HepG2 (cell line): Measurements from ENCODE around the gene CLRN2. TPM values are rescaled to one million over a fixed set of nuclear protein-coding genes. Genes with fewer than 3 reads are reported as not detected.
A peak's percentile ranks its signal among the peaks of the same experiment; 100 is the strongest.

Experiments used
- ATF7-NPFF ChIP-seq: sonication (generic); formaldehyde crosslinking; IDR thresholded peaks from 2 replicates; pipeline ENCODE4 v1.8.1; 2023; ENCODE audit warnings: mild to moderate bottlenecking, low read depth, missing genetic modification reagents, moderate library complexity
- GATAD2A ChIP-seq: IDR thresholded peaks from 2 replicates; pipeline ENCODE4 v1.6.1; 2016
- IRF2 ChIP-seq: IDR thresholded peaks from 2 replicates; pipeline ENCODE4 v1.6.1; 2018; ENCODE audit warnings: missing genetic modification reagents, missing compliant biosample characterization
- KDM4B ChIP-seq: sonication (generic); formaldehyde crosslinking; IDR thresholded peaks from 2 replicates; pipeline ENCODE4 v1.4.0; 2020; ENCODE audit warnings: missing genetic modification reagents
- RBAK ChIP-seq: sonication (generic); formaldehyde crosslinking; IDR thresholded peaks from 2 replicates; pipeline ENCODE4 v1.5.1; 2020; ENCODE audit warnings: mild to moderate bottlenecking, missing genetic modification reagents
- RBM22 ChIP-seq: fragments of 200-400 bp; formaldehyde crosslinking; optimal IDR thresholded peaks from 2 replicates; pipeline ENCODE3; 2017; ENCODE audit warnings: mild to moderate bottlenecking, low read length, moderate library complexity
- RNF219 ChIP-seq: sonication (generic); formaldehyde crosslinking; IDR thresholded peaks from 2 replicates; pipeline ENCODE4 v1.5.0; 2020; ENCODE audit warnings: mild to moderate bottlenecking, missing genetic modification reagents
- SALL1 ChIP-seq: sonication (generic); formaldehyde crosslinking; IDR thresholded peaks from 2 replicates; pipeline ENCODE4 v1.8.0; 2022; ENCODE audit warnings: mild to moderate bottlenecking, missing genetic modification reagents
- TBX2 ChIP-seq: sonication (generic); formaldehyde crosslinking; IDR thresholded peaks from 2 replicates; pipeline ENCODE4 v1.5.0; 2020; ENCODE audit warnings: missing genetic modification reagents, mild to moderate bottlenecking, borderline replicate concordance
- TEAD3 ChIP-seq: optimal IDR thresholded peaks from 2 replicates; pipeline ENCODE3; 2016; ENCODE audit warnings: borderline replicate concordance
- ZBTB20 ChIP-seq: sonication (generic); formaldehyde crosslinking; IDR thresholded peaks from 2 replicates; pipeline ENCODE4 v1.8.1; 2023; ENCODE audit warnings: missing genetic modification reagents, low read depth, mild to moderate bottlenecking, borderline replicate concordance
- ZNF24 ChIP-seq: fragments of 450-650 bp; IDR thresholded peaks from 2 replicates; pipeline ENCODE4 v1.6.1; 2017; ENCODE audit warnings: antibody characterized with exemption, mild to moderate bottlenecking
- ZNF576 ChIP-seq: sonication (generic); formaldehyde crosslinking; IDR thresholded peaks from 2 replicates; pipeline ENCODE4 v1.4.0; 2020; ENCODE audit warnings: mild to moderate bottlenecking, missing genetic modification reagents
- ZNF589 ChIP-seq: sonication (generic); formaldehyde crosslinking; conservative IDR thresholded peaks from 2 replicates; pipeline ENCODE4 v1.8.0; 2022; ENCODE audit warnings: mild to moderate bottlenecking, moderate library complexity, missing genetic modification reagents
- ZNF607 ChIP-seq: sonication (generic); formaldehyde crosslinking; IDR thresholded peaks from 2 replicates; pipeline ENCODE4 v1.5.1; 2020; ENCODE audit warnings: missing genetic modification reagents, mild to moderate bottlenecking, borderline replicate concordance
- ZNF709 ChIP-seq: sonication (generic); formaldehyde crosslinking; IDR thresholded peaks from 2 replicates; pipeline ENCODE4 v1.5.0; 2020; ENCODE audit warnings: mild to moderate bottlenecking, missing genetic modification reagents
- ZNF878 ChIP-seq: sonication (generic); formaldehyde crosslinking; IDR thresholded peaks from 2 replicates; pipeline ENCODE4 v1.8.1; 2023; ENCODE audit warnings: mild to moderate bottlenecking, missing genetic modification reagents, moderate library complexity
- polyA plus RNA-seq, 8 experiments: library from polyadenylated mRNA; depleted of rRNA in 3 of 8; stranded (reverse) in 7 of 8; unstranded in 1 of 8; fragments of >200 nt; fragmentation: Illumina TruSeq in 4 of 8; extraction: Trizol in 4 of 8; gene quantifications; 2 replicates each; pipeline versions ENCODE4 v1.2.1 to v1.2.3, GENCODE V29; 2011 to 2016; ENCODE audit warnings: low read depth in 4 of 8, missing spikeins in 1 of 8, mixed read lengths in 1 of 8; ENCODE audit not compliant: insufficient read depth in 1 of 8
- total RNA-seq, 5 experiments: library from RNA; depleted of rRNA; stranded (reverse); fragments of >200 nt; fragmentation: Illumina TruSeq; extraction: Trizol; gene quantifications; 2 replicates each; pipeline ENCODE4 v1.2.3, GENCODE V29; 2016; ENCODE audit warnings: low read depth in 1 of 5
- TF ChIP-seq, protein P1 (sequence below): sonication (generic); formaldehyde crosslinking; IDR thresholded peaks from 2 replicates; pipeline ENCODE4 v1.4.0; 2020; ENCODE audit warnings: missing genetic modification reagents
- TF ChIP-seq, protein P2 (sequence below): sonication (generic); formaldehyde crosslinking; IDR thresholded peaks from 2 replicates; pipeline ENCODE4 v1.4.0; 2020; ENCODE audit warnings: missing genetic modification reagents
- TF ChIP-seq, protein P3 (sequence below): sonication (generic); formaldehyde crosslinking; IDR thresholded peaks from 2 replicates; pipeline ENCODE4 v1.4.0; 2020; ENCODE audit warnings: mild to moderate bottlenecking, low read depth, missing genetic modification reagents
- TF ChIP-seq, protein P4 (sequence below): sonication (generic); formaldehyde crosslinking; IDR thresholded peaks from 2 replicates; pipeline ENCODE4 v1.4.0; 2020; ENCODE audit warnings: mild to moderate bottlenecking, missing genetic modification reagents

Gene CLRN2
- total and polyA plus RNA-seq, 2 of the 13 experiments (the other 11 are each of a cell fraction or from before 2014, with no cell fraction given) = not detected

- TF ChIP-seq, protein P1, sequence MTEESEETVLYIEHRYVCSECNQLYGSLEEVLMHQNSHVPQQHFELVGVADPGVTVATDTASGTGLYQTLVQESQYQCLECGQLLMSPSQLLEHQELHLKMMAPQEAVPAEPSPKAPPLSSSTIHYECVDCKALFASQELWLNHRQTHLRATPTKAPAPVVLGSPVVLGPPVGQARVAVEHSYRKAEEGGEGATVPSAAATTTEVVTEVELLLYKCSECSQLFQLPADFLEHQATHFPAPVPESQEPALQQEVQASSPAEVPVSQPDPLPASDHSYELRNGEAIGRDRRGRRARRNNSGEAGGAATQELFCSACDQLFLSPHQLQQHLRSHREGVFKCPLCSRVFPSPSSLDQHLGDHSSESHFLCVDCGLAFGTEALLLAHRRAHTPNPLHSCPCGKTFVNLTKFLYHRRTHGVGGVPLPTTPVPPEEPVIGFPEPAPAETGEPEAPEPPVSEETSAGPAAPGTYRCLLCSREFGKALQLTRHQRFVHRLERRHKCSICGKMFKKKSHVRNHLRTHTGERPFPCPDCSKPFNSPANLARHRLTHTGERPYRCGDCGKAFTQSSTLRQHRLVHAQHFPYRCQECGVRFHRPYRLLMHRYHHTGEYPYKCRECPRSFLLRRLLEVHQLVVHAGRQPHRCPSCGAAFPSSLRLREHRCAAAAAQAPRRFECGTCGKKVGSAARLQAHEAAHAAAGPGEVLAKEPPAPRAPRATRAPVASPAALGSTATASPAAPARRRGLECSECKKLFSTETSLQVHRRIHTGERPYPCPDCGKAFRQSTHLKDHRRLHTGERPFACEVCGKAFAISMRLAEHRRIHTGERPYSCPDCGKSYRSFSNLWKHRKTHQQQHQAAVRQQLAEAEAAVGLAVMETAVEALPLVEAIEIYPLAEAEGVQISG (CRISPR knock-in tag) = peak; percentile 98
- TF ChIP-seq RBM22 (no peak), TEAD3 (CRISPR knock-in tag) (peak; percentile 33), ZNF589 (CRISPR knock-in tag) (no peak), ZNF878 (CRISPR knock-in tag) (no peak), KDM4B (0 out of 2 replicates have a peak, but pooled peaks have one; percentile 11), SALL1 (CRISPR knock-in tag) (peak; percentile 66), ZBTB20 (no peak), RBAK (CRISPR knock-in tag) (no peak), GATAD2A (peak; percentile 49; the same call in 1 of the 2 replicates), ZNF24 (no peak), RNF219 (no peak), IRF2 (CRISPR knock-in tag) (no peak), ZNF607 (no peak), ATF7-NPFF (CRISPR knock-in tag) (peak; percentile 51), ZNF576 (CRISPR knock-in tag) (no peak), ZNF709 (CRISPR knock-in tag) (no peak), TBX2 (CRISPR knock-in tag) (no peak)
- TF ChIP-seq, protein P2, sequence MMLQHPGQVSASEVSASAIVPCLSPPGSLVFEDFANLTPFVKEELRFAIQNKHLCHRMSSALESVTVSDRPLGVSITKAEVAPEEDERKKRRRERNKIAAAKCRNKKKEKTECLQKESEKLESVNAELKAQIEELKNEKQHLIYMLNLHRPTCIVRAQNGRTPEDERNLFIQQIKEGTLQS (CRISPR knock-in tag) = no peak
- TF ChIP-seq, protein P3, sequence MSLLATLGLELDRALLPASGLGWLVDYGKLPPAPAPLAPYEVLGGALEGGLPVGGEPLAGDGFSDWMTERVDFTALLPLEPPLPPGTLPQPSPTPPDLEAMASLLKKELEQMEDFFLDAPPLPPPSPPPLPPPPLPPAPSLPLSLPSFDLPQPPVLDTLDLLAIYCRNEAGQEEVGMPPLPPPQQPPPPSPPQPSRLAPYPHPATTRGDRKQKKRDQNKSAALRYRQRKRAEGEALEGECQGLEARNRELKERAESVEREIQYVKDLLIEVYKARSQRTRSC (CRISPR knock-in tag) = no peak
- TF ChIP-seq, protein P4, sequence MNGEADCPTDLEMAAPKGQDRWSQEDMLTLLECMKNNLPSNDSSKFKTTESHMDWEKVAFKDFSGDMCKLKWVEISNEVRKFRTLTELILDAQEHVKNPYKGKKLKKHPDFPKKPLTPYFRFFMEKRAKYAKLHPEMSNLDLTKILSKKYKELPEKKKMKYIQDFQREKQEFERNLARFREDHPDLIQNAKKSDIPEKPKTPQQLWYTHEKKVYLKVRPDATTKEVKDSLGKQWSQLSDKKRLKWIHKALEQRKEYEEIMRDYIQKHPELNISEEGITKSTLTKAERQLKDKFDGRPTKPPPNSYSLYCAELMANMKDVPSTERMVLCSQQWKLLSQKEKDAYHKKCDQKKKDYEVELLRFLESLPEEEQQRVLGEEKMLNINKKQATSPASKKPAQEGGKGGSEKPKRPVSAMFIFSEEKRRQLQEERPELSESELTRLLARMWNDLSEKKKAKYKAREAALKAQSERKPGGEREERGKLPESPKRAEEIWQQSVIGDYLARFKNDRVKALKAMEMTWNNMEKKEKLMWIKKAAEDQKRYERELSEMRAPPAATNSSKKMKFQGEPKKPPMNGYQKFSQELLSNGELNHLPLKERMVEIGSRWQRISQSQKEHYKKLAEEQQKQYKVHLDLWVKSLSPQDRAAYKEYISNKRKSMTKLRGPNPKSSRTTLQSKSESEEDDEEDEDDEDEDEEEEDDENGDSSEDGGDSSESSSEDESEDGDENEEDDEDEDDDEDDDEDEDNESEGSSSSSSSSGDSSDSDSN (CRISPR knock-in tag) = peak; percentile 72
Measured at GRCh38 chr4:17511950-17512795, 2.8 kb upstream of the CLRN2 start, which contains the start of gene QDPR (continued).
